Fibroblast of skin of scalp (primary cell): ENCODE data around the gene CRIM1.

Experiments
- DNase-seq: peaks from one replicate; pipeline ENCODE4 v3.0.0-alpha.2; 2013

CRIM1 gene

GRCh38 chr2:36562240-36562639 is 206.7 kb downstream of the CRIM1 start:
- DNase-seq = peak; percentile 54

- no peak for DNase-seq
Measured at GRCh38 chr2:36562973-36563532, 207.5 kb downstream of the CRIM1 start.

- DNase-seq = no peak
Measured at GRCh38 chr2:36564377-36564930, 208.9 kb downstream of the CRIM1 start.

- no peak for DNase-seq
Measured at GRCh38 chr2:36565712-36566111, 210.1 kb downstream of the CRIM1 start.

- no peak for DNase-seq
Measured at GRCh38 chr2:36566887-36567286, 211.3 kb downstream of the CRIM1 start.

GRCh38 chr2:36567711-36568408 is 212.3 kb downstream of the CRIM1 start:
- DNase-seq = no peak

- peak; percentile 56 for DNase-seq
Measured at GRCh38 chr2:36568516-36569246, 213.1 kb downstream of the CRIM1 start.

- DNase-seq = no peak
Measured at GRCh38 chr2:36569267-36569856, 213.8 kb downstream of the CRIM1 start.

GRCh38 chr2:36570416-36570815 is 214.8 kb downstream of the CRIM1 start:
- peak; percentile 52 for DNase-seq

GRCh38 chr2:36572054-36572718 is 216.6 kb downstream of the CRIM1 start:
- DNase-seq = no peak

GRCh38 chr2:36572719-36573059 is 217.1 kb downstream of the CRIM1 start:
- DNase-seq = no peak

GRCh38 chr2:36573165-36573564 is 217.6 kb downstream of the CRIM1 start:
- DNase-seq = no peak

GRCh38 chr2:36574560-36574959 is 219.0 kb downstream of the CRIM1 start:
- DNase-seq = no peak

- no peak for DNase-seq
Measured at GRCh38 chr2:36577884-36578283, 222.3 kb downstream of the CRIM1 start.

GRCh38 chr2:36578343-36579296 is 223.0 kb downstream of the CRIM1 start:
- DNase-seq = no peak

GRCh38 chr2:36579297-36579664 is 223.7 kb downstream of the CRIM1 start:
- no peak for DNase-seq

GRCh38 chr2:36582538-36582937 is 227.0 kb downstream of the CRIM1 start:
- no peak for DNase-seq

- DNase-seq = no peak
Measured at GRCh38 chr2:36582951-36583350, 227.4 kb downstream of the CRIM1 start.

GRCh38 chr2:36584148-36584794 is 228.7 kb downstream of the CRIM1 start:
- no peak for DNase-seq

- DNase-seq = no peak
Measured at GRCh38 chr2:36586672-36587071, 231.1 kb downstream of the CRIM1 start.

- DNase-seq = no peak
Measured at GRCh38 chr2:36587101-36587500, 231.5 kb downstream of the CRIM1 start.
